H1 (cell line): ENCODE measurements around the gene TRHDE. TPM values are rescaled to one million over a fixed set of nuclear protein-coding genes. Genes with fewer than 3 reads are reported as not detected.

Source experiments
- ASH2L ChIP-seq: fragments of 200-600, 300-600 bp; sonication (generic); IDR thresholded peaks from one replicate; pipeline ENCODE4 v1.7.1; 2017; ENCODE audit warnings: low read length
- CEBPB ChIP-seq: IDR thresholded peaks from 2 replicates; pipeline ENCODE4 v1.6.1; 2012; ENCODE audit warnings: low read depth, low read length
- FOSL1 ChIP-seq: IDR thresholded peaks from 2 replicates; pipeline ENCODE4 v1.6.1; 2011; ENCODE audit warnings: mild to moderate bottlenecking, low read depth, low read length, moderate library complexity; ENCODE audit not compliant: insufficient read depth
- KDM5A ChIP-seq: fragments of 200-600 bp; IDR thresholded peaks from 2 replicates; pipeline ENCODE4 v1.7.1; 2012; ENCODE audit warnings: mild to moderate bottlenecking, low read length, inconsistent platforms, mixed read lengths
- SRF ChIP-seq: IDR thresholded peaks from 2 replicates; pipeline ENCODE4 v1.6.1; 2011; ENCODE audit warnings: mild to moderate bottlenecking, low read depth, low read length, moderate library complexity
- SUZ12 ChIP-seq: fragments of 200-600 bp; sonication (generic); IDR thresholded peaks from 2 replicates; pipeline ENCODE4 v1.6.1; 2012; ENCODE audit warnings: mild to moderate bottlenecking, inconsistent platforms, low read length, moderate library complexity, mixed read lengths
- polyA plus RNA-seq, 7 experiments: library from polyadenylated mRNA; depleted of rRNA in 3 of 7; stranded (reverse) in 5 of 7; unstranded in 2 of 7; fragments of >200 nt in 5 of 7; fragments of 200-250 nt in 2 of 7; gene quantifications; 1 replicate in 5 of 7; 2 replicates in 1 of 7; 4 replicates in 1 of 7; pipeline versions ENCODE4 v1.2.1 to v1.2.3, GENCODE V29; 2011 to 2013; ENCODE audit warnings: missing spikeins in 2 of 7, mixed read lengths in 2 of 7
- total RNA-seq: library from RNA; stranded (reverse); fragmentation: NEBNext Ultra II Directional; extraction: Animal tissue kit (Norgen Biotek cat#: 25700); gene quantifications from 2 replicates; pipeline ENCODE4 v1.2.1, GENCODE V29; 2021
- TF ChIP-seq, protein P1 (sequence below): IDR thresholded peaks from 2 replicates; pipeline ENCODE4 v1.6.1; 2012; ENCODE audit warnings: low read length, inconsistent platforms

Gene TRHDE
- total and polyA plus RNA-seq, 2 of the 8 experiments (the other 6 are each of a cell fraction or from before 2014, with no cell fraction given): 1.3 to 5.0 TPM

DNA sequence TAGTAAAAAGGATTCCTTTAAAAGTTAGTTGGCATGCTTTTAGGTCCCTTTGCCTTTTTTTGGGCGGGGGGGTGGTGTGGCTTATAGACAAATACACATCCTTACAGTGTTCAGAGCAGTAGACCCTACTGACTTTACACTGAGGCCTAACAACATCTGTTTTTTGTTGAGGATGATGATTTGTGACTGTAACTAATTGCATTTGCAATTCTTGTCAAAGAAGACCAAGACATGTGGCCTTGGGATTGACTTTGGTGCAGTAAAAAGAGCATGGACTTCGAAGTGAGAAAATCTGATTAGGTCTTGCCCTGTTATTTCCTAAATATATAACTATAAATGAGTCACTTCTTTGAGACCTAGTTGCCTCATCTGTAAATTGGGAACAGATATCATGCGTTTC lies 77.3 kb downstream of the TRHDE start (continued):
- TF ChIP-seq, protein P1, sequence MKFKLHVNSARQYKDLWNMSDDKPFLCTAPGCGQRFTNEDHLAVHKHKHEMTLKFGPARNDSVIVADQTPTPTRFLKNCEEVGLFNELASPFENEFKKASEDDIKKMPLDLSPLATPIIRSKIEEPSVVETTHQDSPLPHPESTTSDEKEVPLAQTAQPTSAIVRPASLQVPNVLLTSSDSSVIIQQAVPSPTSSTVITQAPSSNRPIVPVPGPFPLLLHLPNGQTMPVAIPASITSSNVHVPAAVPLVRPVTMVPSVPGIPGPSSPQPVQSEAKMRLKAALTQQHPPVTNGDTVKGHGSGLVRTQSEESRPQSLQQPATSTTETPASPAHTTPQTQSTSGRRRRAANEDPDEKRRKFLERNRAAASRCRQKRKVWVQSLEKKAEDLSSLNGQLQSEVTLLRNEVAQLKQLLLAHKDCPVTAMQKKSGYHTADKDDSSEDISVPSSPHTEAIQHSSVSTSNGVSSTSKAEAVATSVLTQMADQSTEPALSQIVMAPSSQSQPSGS: no peak
- TF ChIP-seq KDM5A: no peak
- TF ChIP-seq ASH2L: no peak
- TF ChIP-seq FOSL1: no peak
- TF ChIP-seq SRF: no peak
- no peak for TF ChIP-seq SUZ12
- TF ChIP-seq CEBPB: no peak
- TF ChIP-seq, all 59 proteins: peak for 0
